OCI-LY1 (cell line): ENCODE data around the gene TUBAL3.

ENCODE experiments used
- H2AFZ ChIP-seq: fragments of 200-600 bp; sonication (generic), shearing (Covaris generic); 2 replicates; pipeline ENCODE4 v1.6.0; 2014; ENCODE audit warnings: antibody characterized with exemption, mild to moderate bottlenecking, low read length
- H3F3A ChIP-seq: fragments of 200-600 bp; sonication (generic), shearing (Covaris generic); 2 replicates; pipeline ENCODE4 v1.6.0; 2014; ENCODE audit warnings: mild to moderate bottlenecking, antibody characterized with exemption, low read length, moderate library complexity; ENCODE audit not compliant: insufficient read depth
- H3K27ac ChIP-seq: fragments of 200-600 bp; sonication (generic); 2 replicates; pipeline ENCODE4 v1.5.1; 2014; ENCODE audit warnings: low read length, mixed run types, mild to moderate bottlenecking, low read depth; ENCODE audit not compliant: poor library complexity, severe bottlenecking
- H3K27me3 ChIP-seq: fragments of 200-600 bp; sonication (generic); 2 replicates; pipeline ENCODE4 v1.6.0; 2014; ENCODE audit warnings: antibody characterized with exemption, mild to moderate bottlenecking, low read length, moderate library complexity; ENCODE audit not compliant: insufficient read depth
- H3K36me3 ChIP-seq: fragments of 200-600 bp; sonication (generic); 2 replicates; pipeline ENCODE4 v1.6.1; 2014; ENCODE audit warnings: mild to moderate bottlenecking, antibody characterized with exemption, low read length, moderate library complexity, mixed read lengths; ENCODE audit not compliant: insufficient read depth
- H3K4me1 ChIP-seq: fragments of 200-600 bp; sonication (generic); 2 replicates; pipeline ENCODE4 v1.5.1; 2014; ENCODE audit warnings: mild to moderate bottlenecking, low read length, moderate library complexity; ENCODE audit not compliant: insufficient read depth, severe bottlenecking
- H3K4me2 ChIP-seq: fragments of 200-600 bp; sonication (generic), shearing (Covaris generic); 2 replicates; pipeline ENCODE4 v1.6.1; 2014; ENCODE audit warnings: low read length
- H3K4me3 ChIP-seq: fragments of 200-600 bp; sonication (generic); 2 replicates; pipeline ENCODE4 v1.5.1; 2014; ENCODE audit warnings: low read length, low read depth, mild to moderate bottlenecking, mixed read lengths; ENCODE audit not compliant: poor library complexity, severe bottlenecking
- H3K79me2 ChIP-seq: fragments of 200-600 bp; shearing (Covaris generic); 2 replicates; pipeline ENCODE4 v1.6.1; 2016; ENCODE audit warnings: mixed run types, low read length, mixed read lengths; ENCODE audit not compliant: insufficient read depth
- H3K9ac ChIP-seq: fragments of 200-600 bp; sonication (generic), shearing (Covaris generic); 2 replicates; pipeline ENCODE4 v1.6.1; 2014; ENCODE audit warnings: mild to moderate bottlenecking, low read length, mixed read lengths
- H3K9me2 ChIP-seq: fragments of 200-600 bp; sonication (generic), shearing (Covaris generic); 2 replicates; pipeline ENCODE4 v1.6.1; 2014; ENCODE audit warnings: low read depth, mild to moderate bottlenecking, low read length, mixed read lengths
- H3K9me3 ChIP-seq: fragments of 200-600 bp; shearing (Covaris generic); 2 replicates; pipeline ENCODE4 v1.6.1; 2014; ENCODE audit warnings: low read length, mixed read lengths
- H4K20me1 ChIP-seq: fragments of 200-600 bp; sonication (generic), shearing (Covaris generic); 2 replicates; pipeline ENCODE4 v1.6.0; 2016; ENCODE audit warnings: mild to moderate bottlenecking, low read length; ENCODE audit not compliant: insufficient read depth
- CTCF ChIP-seq: fragments of 200-600 bp; sonication (generic), shearing (Covaris generic); IDR thresholded peaks from 2 replicates; pipeline ENCODE4 v1.5.1; 2017; ENCODE audit warnings: mild to moderate bottlenecking, antibody characterized with exemption, low read length, moderate library complexity, mixed read lengths
- EZH2 ChIP-seq: fragments of 200-600 bp; sonication (generic), shearing (Covaris generic); IDR thresholded peaks from 2 replicates; pipeline ENCODE4 v1.8.0; 2017; ENCODE audit warnings: borderline replicate concordance, mixed run types, mild to moderate bottlenecking, antibody characterized with exemption, low read length, moderate library complexity, mixed read lengths

The TUBAL3 gene

DNA sequence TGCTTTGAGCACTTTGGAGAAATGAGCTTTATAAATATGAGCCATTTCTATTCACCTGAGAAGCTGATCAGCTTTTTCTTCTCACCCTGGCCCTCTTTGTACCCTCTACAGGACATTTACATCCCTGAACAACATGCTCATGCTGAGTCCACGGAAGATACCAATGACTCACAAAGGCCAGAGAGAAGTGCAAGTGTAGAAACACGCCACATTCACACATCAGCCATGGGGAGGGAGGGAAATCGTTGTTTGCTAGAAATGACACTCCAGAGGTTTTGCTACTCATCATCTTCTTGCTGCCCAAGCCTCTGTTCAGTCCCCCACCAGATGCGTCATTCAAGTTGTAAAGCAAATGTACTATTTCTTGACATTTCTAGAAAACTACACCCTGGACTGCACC is 42.7 kb downstream of the TUBAL3 start:
- no peak overlapping the region for H3K27ac ChIP-seq
- no peaks in the 10 kb centered on the region for H3K9me3 ChIP-seq
- no peak overlapping the region for H2AFZ ChIP-seq
- no peaks in the 10 kb centered on the region for H3K4me1 ChIP-seq
- H3F3A ChIP-seq = no peaks in the 10 kb centered on the region
- no peaks in the 10 kb centered on the region for H3K9me2 ChIP-seq
- no peak overlapping the region for H3K4me2 ChIP-seq
- H3K9ac ChIP-seq = no peak overlapping the region
- no peaks in the 10 kb centered on the region for H3K36me3 ChIP-seq
- no peaks in the 10 kb centered on the region for H3K27me3 ChIP-seq
- TF ChIP-seq CTCF (no peak), EZH2 (no peak)
- no peaks in the 10 kb centered on the region for H3K79me2 ChIP-seq
- H4K20me1 ChIP-seq = no peaks in the 10 kb centered on the region
- H3K4me3 ChIP-seq = no peak overlapping the region

DNA sequence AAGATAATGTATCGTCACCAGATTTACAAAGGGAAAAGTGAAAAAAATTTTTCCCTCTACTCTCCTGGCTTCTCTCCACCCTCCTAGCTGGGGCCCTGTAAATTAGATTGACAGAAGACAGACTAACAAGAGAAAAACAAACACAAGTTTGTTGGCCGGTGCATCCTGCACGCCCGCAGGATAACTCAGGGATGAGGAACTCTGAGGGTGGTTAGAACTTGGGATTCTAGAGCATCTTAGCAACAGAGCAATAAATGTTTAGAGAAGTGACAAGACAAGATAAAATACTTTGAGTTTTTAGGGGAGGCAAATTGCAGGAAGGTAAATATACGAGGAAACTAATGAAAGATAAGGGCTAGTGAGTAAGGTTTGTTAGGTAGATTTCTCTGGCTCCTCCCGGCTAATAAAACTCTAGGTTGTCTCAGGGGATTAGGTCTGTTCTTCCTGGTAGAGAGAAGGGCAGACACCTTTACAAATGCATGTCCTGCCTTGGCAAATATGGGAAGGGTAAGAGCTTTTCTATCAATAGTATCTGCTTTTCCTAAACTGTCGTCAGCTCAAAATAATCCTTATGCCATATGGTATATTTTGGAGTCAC is 44.2 kb downstream of the TUBAL3 start:
- no peak for TF ChIP-seq CTCF
- TF ChIP-seq EZH2 = no peak
- Histone ChIP-seq H3K4me2 (no peak overlapping the region), H3K27me3 (no peaks in the 10 kb centered on the region), H3K9ac (no peak overlapping the region), H3K4me1 (no peaks in the 10 kb centered on the region), H3K4me3 (no peak overlapping the region), H3K9me3 (no peaks in the 10 kb centered on the region), H3K27ac (no peak overlapping the region), H3K36me3 (no peaks in the 10 kb centered on the region), H3K79me2 (no peaks in the 10 kb centered on the region), H2AFZ (no peak overlapping the region), H3K9me2 (no peaks in the 10 kb centered on the region), H3F3A (no peaks in the 10 kb centered on the region), H4K20me1 (no peaks in the 10 kb centered on the region)

DNA sequence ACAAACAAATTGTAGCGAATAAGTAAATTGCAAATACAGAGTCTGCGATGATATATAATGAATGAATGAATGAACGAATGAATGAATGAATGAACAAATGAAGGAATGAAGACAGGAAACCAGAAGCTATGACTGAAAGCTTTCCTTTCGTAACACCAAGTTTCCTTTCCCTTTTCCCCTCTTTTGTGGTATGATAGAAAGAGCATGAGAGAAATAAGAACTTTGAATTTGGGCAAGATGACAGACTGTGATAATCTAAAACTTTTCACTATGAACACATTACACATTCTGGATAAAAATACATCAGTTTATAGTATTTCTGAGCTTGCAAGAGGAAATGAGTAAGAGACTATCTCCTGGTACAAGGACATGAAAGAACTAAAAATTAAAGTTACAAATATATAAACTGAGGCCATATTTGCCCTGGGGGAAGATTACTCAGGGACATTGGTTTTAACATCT is 48.3 kb downstream of the TUBAL3 start:
- no peaks in the 10 kb centered on the region for H3K79me2 ChIP-seq
- H3F3A ChIP-seq = no peaks in the 10 kb centered on the region
- no peaks in the 10 kb centered on the region for H3K27me3 ChIP-seq
- no peak overlapping the region for H3K4me3 ChIP-seq
- no peak overlapping the region for H2AFZ ChIP-seq
- no peak overlapping the region for H3K4me2 ChIP-seq
- no peaks in the 10 kb centered on the region for H4K20me1 ChIP-seq
- no peaks in the 10 kb centered on the region for H3K9me2 ChIP-seq
- no peak overlapping the region for H3K9ac ChIP-seq
- no peak for TF ChIP-seq CTCF
- no peak for TF ChIP-seq EZH2
- H3K9me3 ChIP-seq = no peaks in the 10 kb centered on the region
- H3K27ac ChIP-seq = no peak overlapping the region
- H3K4me1 ChIP-seq = no peaks in the 10 kb centered on the region
- H3K36me3 ChIP-seq = no peaks in the 10 kb centered on the region
